DOHH2 (cell line): ENCODE measurements around the gene CNNM3.
"Not testable (repeated sequence)": the region's sequence is repeated elsewhere in the genome, so short reads cannot be mapped to it uniquely, and the experiment has no call there.

ENCODE experiments used
- CTCF ChIP-seq: fragments of 200-600 bp; sonication (generic); IDR thresholded peaks from one replicate; pipeline ENCODE4 v1.5.1; 2014; ENCODE audit warnings: antibody characterized with exemption, mild to moderate bottlenecking, low read depth, low read length; ENCODE audit not compliant: poor library complexity, severe bottlenecking
- EZH2phosphoT487 ChIP-seq: fragments of 200-600 bp; sonication (generic); IDR thresholded peaks from 2 replicates; pipeline ENCODE4 v1.6.1; 2017; ENCODE audit warnings: borderline replicate concordance, mild to moderate bottlenecking, antibody characterized with exemption, low read length, moderate library complexity, mixed read lengths

- TF ChIP-seq CTCF, EZH2phosphoT487: not testable (repeated sequence)
Observed at GRCh38 chr2:96805946-96806345, 10.1 kb upstream of the CNNM3 start.
